ENCODE measurements around the gene MBD5.

DNA sequence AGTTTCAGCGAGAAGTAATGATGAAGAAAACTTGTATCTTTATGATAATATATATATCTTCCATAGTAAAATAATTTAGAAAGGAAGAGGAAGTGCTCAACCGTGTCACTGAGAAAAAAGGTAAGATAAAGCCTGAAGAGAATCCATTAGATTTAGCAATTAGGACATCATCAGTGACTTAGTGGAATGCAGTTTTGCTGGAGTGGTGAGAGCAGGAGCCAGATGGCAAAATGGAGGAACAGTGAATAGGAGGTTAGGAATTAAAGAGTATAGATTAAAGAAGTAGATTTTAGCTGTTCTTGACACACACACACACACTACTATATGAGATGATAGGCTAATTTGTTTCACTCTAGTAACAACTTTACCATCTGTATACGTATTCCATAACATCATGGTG, 466.5 kb downstream of the MBD5 start:
- TF ChIP-seq, protein P1, sequence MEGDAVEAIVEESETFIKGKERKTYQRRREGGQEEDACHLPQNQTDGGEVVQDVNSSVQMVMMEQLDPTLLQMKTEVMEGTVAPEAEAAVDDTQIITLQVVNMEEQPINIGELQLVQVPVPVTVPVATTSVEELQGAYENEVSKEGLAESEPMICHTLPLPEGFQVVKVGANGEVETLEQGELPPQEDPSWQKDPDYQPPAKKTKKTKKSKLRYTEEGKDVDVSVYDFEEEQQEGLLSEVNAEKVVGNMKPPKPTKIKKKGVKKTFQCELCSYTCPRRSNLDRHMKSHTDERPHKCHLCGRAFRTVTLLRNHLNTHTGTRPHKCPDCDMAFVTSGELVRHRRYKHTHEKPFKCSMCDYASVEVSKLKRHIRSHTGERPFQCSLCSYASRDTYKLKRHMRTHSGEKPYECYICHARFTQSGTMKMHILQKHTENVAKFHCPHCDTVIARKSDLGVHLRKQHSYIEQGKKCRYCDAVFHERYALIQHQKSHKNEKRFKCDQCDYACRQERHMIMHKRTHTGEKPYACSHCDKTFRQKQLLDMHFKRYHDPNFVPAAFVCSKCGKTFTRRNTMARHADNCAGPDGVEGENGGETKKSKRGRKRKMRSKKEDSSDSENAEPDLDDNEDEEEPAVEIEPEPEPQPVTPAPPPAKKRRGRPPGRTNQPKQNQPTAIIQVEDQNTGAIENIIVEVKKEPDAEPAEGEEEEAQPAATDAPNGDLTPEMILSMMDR (IDR thresholded peaks at IDR 0.05): no peak
- no peak for TF ChIP-seq POLR2A (IDR thresholded peaks at IDR 0.05)

Measured in Peyer's patch (tissue), 4 donors.